GM23248 (cell line): ENCODE data around the gene CD68. TPM values are rescaled to one million over a fixed set of nuclear protein-coding genes. Genes with fewer than 3 reads are reported as not detected.
A peak's percentile ranks its signal among the peaks of the same experiment; 100 is the strongest.

ENCODE experiments used
- DNase-seq: peaks from one replicate; pipeline ENCODE4 v3.0.0-alpha.2; 2015
- H2AFZ ChIP-seq: fragments of 200-600 bp; sonication (generic); 2 replicates; pipeline ENCODE4 v1.6.1; 2016; ENCODE audit warnings: antibody characterized with exemption
- H3F3A ChIP-seq: fragments of 200-600 bp; sonication (generic); 2 replicates; pipeline ENCODE4 v1.6.1; 2016; ENCODE audit warnings: mild to moderate bottlenecking, antibody characterized with exemption, mixed run types; ENCODE audit not compliant: insufficient read depth
- H3K27ac ChIP-seq: fragments of 200-600 bp; sonication (generic); 2 replicates; pipeline ENCODE4 v1.5.1; 2016; ENCODE audit warnings: mild to moderate bottlenecking
- H3K27me3 ChIP-seq: fragments of 200-600 bp; sonication (generic); replicated peaks from 2 replicates; pipeline ENCODE4 v1.6.1; 2016; ENCODE audit warnings: mild to moderate bottlenecking; ENCODE audit not compliant: insufficient read depth
- H3K36me3 ChIP-seq: fragments of 200-600 bp; sonication (generic); 2 replicates; pipeline ENCODE4 v1.6.1; 2016; ENCODE audit warnings: low read depth, mild to moderate bottlenecking
- H3K4me1 ChIP-seq: fragments of 200-600 bp; sonication (generic); 2 replicates; pipeline ENCODE4 v1.6.1; 2016; ENCODE audit warnings: mild to moderate bottlenecking; ENCODE audit not compliant: insufficient read depth
- H3K4me2 ChIP-seq: fragments of 200-600 bp; sonication (generic); one replicate; pipeline ENCODE4 v1.6.1; 2016; ENCODE audit warnings: mild to moderate bottlenecking; ENCODE audit not compliant: unreplicated experiment
- H3K4me3 ChIP-seq: fragments of 200-600 bp; sonication (generic); 2 replicates; pipeline ENCODE4 v1.5.1; 2016; ENCODE audit warnings: mild to moderate bottlenecking
- H3K79me2 ChIP-seq: fragments of 200-600 bp; sonication (generic); 2 replicates; pipeline ENCODE4 v1.6.1; 2016; ENCODE audit warnings: mild to moderate bottlenecking; ENCODE audit not compliant: insufficient read depth
- H3K9ac ChIP-seq: fragments of 200-600 bp; sonication (generic); 2 replicates; pipeline ENCODE4 v1.6.1; 2016; ENCODE audit warnings: mild to moderate bottlenecking
- H3K9me2 ChIP-seq: fragments of 200-600 bp; sonication (generic); 2 replicates; pipeline ENCODE4 v1.6.1; 2016; ENCODE audit warnings: mixed run types, mild to moderate bottlenecking, moderate library complexity; ENCODE audit not compliant: insufficient read depth
- H3K9me3 ChIP-seq: fragments of 200-600 bp; sonication (generic); one replicate; pipeline ENCODE4 v1.6.1; 2017; ENCODE audit warnings: low read depth
- H4K20me1 ChIP-seq: fragments of 200-600 bp; sonication (generic); 2 replicates; pipeline ENCODE4 v1.6.0; 2016; ENCODE audit not compliant: insufficient read depth
- EZH2 ChIP-seq: fragments of 200-600 bp; sonication (generic); IDR thresholded peaks from 2 replicates; pipeline ENCODE4 v1.6.1; 2018; ENCODE audit warnings: antibody characterized with exemption, mild to moderate bottlenecking; ENCODE audit not compliant: insufficient read depth, poor library complexity, severe bottlenecking
- EZH2phosphoT487 ChIP-seq: fragments of 200-600 bp; sonication (generic); IDR thresholded peaks from 2 replicates; pipeline ENCODE4 v1.6.1; 2018; ENCODE audit warnings: antibody characterized with exemption, moderate library complexity, mild to moderate bottlenecking, low read depth; ENCODE audit not compliant: insufficient read depth
- WGBS, 2 experiments: methylation state at CpG; one replicate each; pipeline ENCODE4 v1.1.6; 2015 to 2017; ENCODE audit warnings: low lambda C conversion rate in 2 of 2, low coverage in 1 of 2; ENCODE audit errors: missing lambda C conversion rate in 2 of 2; 5-methylcytosine and 5-hydroxymethylcytosine counted together
- in situ Hi-C: fragments of 300-500 bp; cut with MboI; formaldehyde crosslinking; loops from 2 replicates; pipeline ENCODE4 v1.15.0; 2020
- polyA plus RNA-seq: library from polyadenylated mRNA; unstranded; fragments of >200 nt; fragmentation: Nextera tagmentation; extraction: Ambion mirVana; gene quantifications from 2 replicates; pipeline ENCODE4 v1.2.1, GENCODE V29; 2016
- total RNA-seq: library from RNA; depleted of rRNA; stranded (reverse); fragments of >200 nt; shearing (Covaris generic); gene quantifications from 2 replicates; pipeline ENCODE4 v1.2.3, GENCODE V29; 2014; rRNA removed

CD68 gene
- 51.1 and 55.0 TPM in 2 replicates for total RNA-seq
- 84.5 and 88.1 TPM in 2 replicates for polyA plus RNA-seq

GRCh38 chr17:7579001-7579833 lies at the start of gene CD68:
CD68 (plus strand) TSS chr17:7579638; CDS start chr17:7579678, 40 bp downstream.
- H3K9me2 ChIP-seq, result no peaks in the 10 kb centered on the region
- peak; percentile 98 for DNase-seq
- no peak for TF ChIP-seq EZH2
- no peak for TF ChIP-seq EZH2phosphoT487
- H3F3A ChIP-seq, result peaks cover 57% of the 10 kb centered on the region
- H3K4me1 ChIP-seq, result peaks cover 51% of the 10 kb centered on the region
- 1 to 2% methylated on average over 7 of the region's 7 CpGs for WGBS, 2 experiments
- in situ Hi-C loops, result no loop called here
- peak within 1 kb of the TSS; percentile 80 for H3K9ac ChIP-seq
- peak within 1 kb of the TSS; percentile 96 for H3K27ac ChIP-seq
- H3K4me2 ChIP-seq, result peak within 1 kb of the TSS; percentile 55
- peak within 1 kb of the TSS; percentile 48 for H3K4me3 ChIP-seq
- H2AFZ ChIP-seq, result no peak within 1 kb of the TSS
- H4K20me1 ChIP-seq, result peaks cover 29% of the 10 kb centered on the region
- H3K9me3 ChIP-seq, result no peaks in the 10 kb centered on the region
- no peaks in the 10 kb centered on the region for H3K27me3 ChIP-seq
- H3K36me3 ChIP-seq, result peaks cover 40% of the 10 kb centered on the region
- H3K79me2 ChIP-seq, result peaks cover 75% of the 10 kb centered on the region

GRCh38 chr17:7530023-7530900 lies 49.2 kb upstream of the CD68 start:
- no peaks in the 10 kb centered on the region for H3F3A ChIP-seq
- H3K9me3 ChIP-seq, result peaks cover 5% of the 10 kb centered on the region
- H3K9ac ChIP-seq, result no peak overlapping the region
- H3K27ac ChIP-seq, result no peak overlapping the region
- no peak overlapping the region for H3K4me2 ChIP-seq
- H4K20me1 ChIP-seq, result no peaks in the 10 kb centered on the region
- in situ Hi-C loops, result no loop called here
- H3K27me3 ChIP-seq, result no peaks in the 10 kb centered on the region
- H3K4me1 ChIP-seq, result no peaks in the 10 kb centered on the region
- TF ChIP-seq EZH2 (no peak), EZH2phosphoT487 (no peak)
- 56 to 66% methylated on average over 4 to 6 of the region's 6 CpGs for WGBS, 2 experiments
- H3K36me3 ChIP-seq, result no peaks in the 10 kb centered on the region
- no peaks in the 10 kb centered on the region for H3K79me2 ChIP-seq
- no peaks in the 10 kb centered on the region for H3K9me2 ChIP-seq
- H2AFZ ChIP-seq, result no peak overlapping the region
- no peak for DNase-seq
- no peak overlapping the region for H3K4me3 ChIP-seq

- H3K4me2 ChIP-seq, result no peak overlapping the region
- no peak overlapping the region for H3K4me3 ChIP-seq
- H3F3A ChIP-seq, result no peaks in the 10 kb centered on the region
- no peaks in the 10 kb centered on the region for H3K27me3 ChIP-seq
- no peak overlapping the region for H3K9ac ChIP-seq
- H3K9me2 ChIP-seq, result no peaks in the 10 kb centered on the region
- H3K79me2 ChIP-seq, result no peaks in the 10 kb centered on the region
- TF ChIP-seq EZH2 (no peak), EZH2phosphoT487 (no peak)
- H2AFZ ChIP-seq, result no peak overlapping the region
- no peaks in the 10 kb centered on the region for H3K9me3 ChIP-seq
- DNase-seq, result no peak
- no peaks in the 10 kb centered on the region for H3K36me3 ChIP-seq
- no peaks in the 10 kb centered on the region for H3K4me1 ChIP-seq
- H4K20me1 ChIP-seq, result no peaks in the 10 kb centered on the region
- in situ Hi-C loops, result no loop called here
- H3K27ac ChIP-seq, result no peak overlapping the region
- WGBS, 2 experiments, result 77 to 79% methylated on average over 3 of the region's 3 CpGs
Measured at GRCh38 chr17:7538050-7538449, 41.4 kb upstream of the CD68 start.

GRCh38 chr17:7538891-7539545 lies 40.4 kb upstream of the CD68 start:
- H3K9me2 ChIP-seq, result no peaks in the 10 kb centered on the region
- H3K4me2 ChIP-seq, result no peak overlapping the region
- no peaks in the 10 kb centered on the region for H3K4me1 ChIP-seq
- H3K27ac ChIP-seq, result no peak overlapping the region
- no peak overlapping the region for H3K4me3 ChIP-seq
- no peak overlapping the region for H3K9ac ChIP-seq
- H3K36me3 ChIP-seq, result no peaks in the 10 kb centered on the region
- in situ Hi-C loops, result no loop called here
- TF ChIP-seq EZH2phosphoT487 (no peak), EZH2 (no peak)
- no peaks in the 10 kb centered on the region for H3F3A ChIP-seq
- DNase-seq, result peak; percentile 23
- H3K9me3 ChIP-seq, result no peaks in the 10 kb centered on the region
- WGBS, 2 experiments, result 52% methylated on average over 11 of the region's 11 CpGs
- H3K27me3 ChIP-seq, result no peaks in the 10 kb centered on the region
- no peaks in the 10 kb centered on the region for H4K20me1 ChIP-seq
- H3K79me2 ChIP-seq, result no peaks in the 10 kb centered on the region
- no peak overlapping the region for H2AFZ ChIP-seq
